ENCODE results near the gene ROBO2.

ROBO2 gene

DNA sequence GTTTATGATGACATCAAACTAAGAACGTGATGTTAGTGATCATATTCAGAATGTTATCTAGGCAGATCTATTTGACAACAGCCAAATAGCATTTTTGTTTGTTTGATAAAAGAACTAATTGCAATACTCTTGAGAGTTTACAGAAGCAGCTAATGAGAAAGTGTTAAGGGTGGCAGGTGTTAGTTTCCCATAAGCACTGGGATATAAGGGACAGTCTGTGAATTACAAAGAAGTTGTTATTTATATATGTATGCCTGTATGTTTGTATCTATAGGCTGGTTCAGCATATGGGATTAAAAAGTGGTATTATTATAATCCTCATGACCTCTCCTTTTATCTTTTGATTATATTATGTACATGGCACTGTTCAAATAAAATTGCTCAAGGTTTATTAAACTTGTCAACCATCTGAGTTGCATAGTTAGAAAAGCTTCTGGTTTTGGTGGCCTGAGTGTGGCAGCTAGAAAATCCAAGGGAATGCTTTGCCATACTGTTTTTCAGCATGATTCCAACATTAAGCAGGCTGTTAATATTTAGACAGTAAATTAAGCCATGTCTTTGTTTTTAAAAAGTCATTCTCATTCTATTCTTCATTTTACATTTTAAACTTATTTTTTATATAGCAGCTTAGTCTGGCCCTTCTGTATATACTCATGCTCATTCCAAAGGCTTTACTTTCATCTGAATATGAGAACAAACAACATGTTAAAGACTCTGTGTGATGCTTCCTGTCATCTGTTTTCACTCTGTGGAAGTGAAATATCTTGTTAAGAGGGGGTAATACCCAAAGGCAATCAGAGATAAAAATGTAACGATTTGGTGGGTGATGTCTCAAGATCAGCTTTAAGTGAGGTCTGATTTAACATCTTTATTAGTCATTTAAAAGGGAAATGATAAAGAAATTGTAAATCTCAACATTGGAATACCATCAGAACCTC lies 13.1 kb downstream of the ROBO2 start:
- no peak for DNase-seq

DNA sequence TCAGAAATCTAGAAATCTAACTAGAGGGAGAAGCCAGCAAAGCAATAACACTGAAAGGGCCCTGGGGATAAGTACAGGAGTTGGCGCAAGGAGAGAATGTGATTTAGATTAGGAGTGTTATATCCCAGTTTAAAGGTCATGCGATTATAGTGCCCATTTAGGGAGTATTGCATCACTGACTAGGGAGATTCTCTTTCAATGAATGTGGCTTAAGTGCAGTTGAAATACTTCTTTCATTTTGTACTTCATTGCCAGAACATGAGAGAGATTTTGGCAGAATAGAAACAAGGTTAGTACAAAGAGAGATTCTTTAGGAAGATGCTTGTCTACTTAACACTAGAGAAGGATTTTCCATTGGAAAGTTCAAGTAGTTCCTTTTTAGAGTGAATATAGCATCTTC lies 13.9 kb downstream of the ROBO2 start:
- no peak for DNase-seq

DNA sequence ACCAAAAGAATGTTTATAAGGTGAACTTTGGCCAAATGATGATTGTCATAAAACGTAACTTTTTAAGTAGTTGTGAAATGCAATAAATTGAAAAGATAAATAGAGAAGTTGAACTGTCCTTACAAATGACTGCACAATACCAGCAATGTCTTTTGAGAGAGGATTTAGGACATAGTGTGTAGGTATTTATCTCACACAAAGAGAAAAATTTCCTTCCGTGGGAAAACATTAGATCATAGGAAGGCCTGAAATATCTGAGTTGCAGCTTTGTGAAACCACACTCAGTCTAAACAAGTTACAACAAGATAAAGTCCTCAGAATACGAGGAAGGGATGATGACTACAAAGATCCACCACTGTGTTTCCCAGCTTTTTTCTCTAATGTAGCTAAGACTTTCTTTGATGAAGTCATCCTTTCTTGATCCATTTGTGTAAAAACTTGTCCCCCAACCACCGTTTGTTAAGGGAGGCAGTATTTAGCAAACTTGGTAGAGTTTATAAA lies 16.0 kb downstream of the ROBO2 start:
- DNase-seq: no peak

DNA sequence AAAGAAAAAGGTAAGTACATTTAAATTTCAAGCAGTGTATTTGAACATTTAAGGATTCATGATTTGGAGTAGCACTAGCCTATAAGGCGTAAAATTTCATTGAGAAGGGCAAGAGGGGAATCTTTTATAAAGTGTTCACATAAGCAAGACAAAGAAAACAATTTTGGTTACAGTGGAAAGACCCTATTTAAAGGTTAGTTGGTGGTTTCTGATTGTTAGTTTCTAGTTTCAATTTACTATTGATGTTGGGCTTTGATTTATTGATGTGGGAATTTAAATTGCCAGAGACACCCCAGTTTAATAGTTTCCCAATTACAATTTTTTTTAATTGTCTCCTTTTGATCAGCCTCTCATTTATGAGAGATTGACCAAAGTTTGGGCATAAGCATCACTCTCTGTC lies 19.5 kb downstream of the ROBO2 start:
- no peak for DNase-seq

DNA sequence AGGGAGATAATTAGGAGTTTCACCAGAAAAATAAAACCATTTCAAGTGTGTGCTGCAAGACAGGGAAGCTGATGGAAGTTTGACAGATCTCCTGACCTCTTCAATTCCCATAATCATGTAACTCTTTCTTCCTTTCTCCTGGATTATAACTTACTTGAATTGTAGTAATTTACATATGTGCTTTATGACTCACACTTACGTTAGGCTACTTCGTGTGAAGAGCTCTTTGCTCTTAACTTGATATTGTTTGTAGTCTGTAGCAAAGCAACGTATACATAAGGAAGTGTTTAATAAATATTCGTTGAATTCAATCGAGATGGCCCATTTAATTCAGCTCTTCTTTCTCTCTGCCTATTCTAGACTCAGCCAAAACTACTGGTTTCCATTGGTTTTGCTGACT lies 23.5 kb downstream of the ROBO2 start:
- DNase-seq: no peak

DNA sequence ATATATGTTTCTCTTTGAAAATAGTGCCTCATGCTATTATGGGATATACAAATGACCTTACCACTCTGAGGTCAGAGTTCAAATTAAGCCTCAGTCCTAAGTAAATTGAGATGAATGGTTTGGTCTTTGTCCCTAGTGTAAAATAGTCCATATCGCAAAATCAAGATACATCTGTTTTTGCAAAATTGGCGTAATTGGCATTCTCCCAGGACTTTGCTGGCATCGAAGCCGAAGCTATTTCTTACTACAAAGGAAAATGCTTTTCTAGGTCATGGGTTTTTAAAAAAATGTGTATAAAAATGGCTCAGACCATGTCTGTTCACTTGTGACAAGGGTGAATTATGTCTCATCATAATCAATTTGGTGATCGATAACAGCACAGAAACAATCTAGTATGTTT lies 25.9 kb downstream of the ROBO2 start:
- no peak for DNase-seq

DNA sequence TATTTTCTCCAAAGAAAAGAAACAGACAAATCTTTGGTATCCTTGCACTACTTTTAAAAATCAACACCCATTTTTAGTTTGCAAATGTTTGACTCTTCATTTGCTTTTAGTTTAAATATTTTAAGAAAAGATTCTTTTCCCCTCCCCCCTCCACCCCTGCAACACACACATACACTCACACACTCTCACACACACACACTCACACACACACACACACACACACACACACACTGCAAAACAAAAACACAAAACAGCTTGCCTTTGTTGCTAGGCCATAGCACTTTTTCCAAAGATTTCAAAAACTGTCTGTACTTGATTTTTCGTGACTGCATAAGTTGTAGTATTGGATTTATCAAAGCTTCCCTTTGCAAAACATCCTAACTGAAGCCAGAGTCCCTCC lies 26.9 kb downstream of the ROBO2 start:
- no peak for DNase-seq

DNA sequence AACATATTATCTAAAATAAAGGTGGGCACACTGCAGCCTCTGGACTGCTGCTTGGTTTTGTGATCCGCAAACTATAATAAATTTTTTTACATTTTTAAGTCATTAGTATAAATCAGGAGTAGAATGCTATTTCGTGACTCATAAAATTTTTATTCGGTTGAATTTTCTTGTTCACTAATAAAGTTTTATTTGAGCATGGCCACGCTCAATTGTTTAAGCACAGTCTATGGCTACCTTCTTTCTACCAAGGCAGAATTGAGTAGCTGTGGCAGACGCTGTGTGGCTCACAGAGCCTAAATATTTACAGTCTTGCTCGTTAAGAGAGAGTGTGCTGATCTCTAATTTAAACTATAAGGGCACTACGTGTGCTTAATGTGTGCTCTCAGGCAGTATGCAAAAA lies 28.9 kb downstream of the ROBO2 start:
- DNase-seq: no peak

DNA sequence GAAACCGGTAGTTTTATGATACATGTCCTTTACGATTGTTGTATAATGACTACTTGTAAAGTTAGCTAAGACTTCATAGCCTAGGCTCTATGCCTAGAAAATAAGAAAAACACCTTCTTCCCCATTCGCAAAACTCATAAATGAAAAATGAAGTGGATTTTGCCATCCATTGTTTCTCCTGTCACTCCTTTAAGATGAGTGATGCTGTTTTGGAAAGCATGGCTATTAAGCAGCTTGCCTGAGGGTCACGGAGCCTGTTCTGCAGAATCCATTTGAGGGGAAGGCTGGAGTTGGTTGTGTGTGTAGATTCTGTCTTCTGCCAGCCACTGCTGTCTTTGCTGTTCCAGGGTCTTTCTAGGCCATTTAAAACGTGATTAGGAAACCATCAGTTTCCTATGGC lies 31.5 kb downstream of the ROBO2 start:
- DNase-seq: no peak

DNA sequence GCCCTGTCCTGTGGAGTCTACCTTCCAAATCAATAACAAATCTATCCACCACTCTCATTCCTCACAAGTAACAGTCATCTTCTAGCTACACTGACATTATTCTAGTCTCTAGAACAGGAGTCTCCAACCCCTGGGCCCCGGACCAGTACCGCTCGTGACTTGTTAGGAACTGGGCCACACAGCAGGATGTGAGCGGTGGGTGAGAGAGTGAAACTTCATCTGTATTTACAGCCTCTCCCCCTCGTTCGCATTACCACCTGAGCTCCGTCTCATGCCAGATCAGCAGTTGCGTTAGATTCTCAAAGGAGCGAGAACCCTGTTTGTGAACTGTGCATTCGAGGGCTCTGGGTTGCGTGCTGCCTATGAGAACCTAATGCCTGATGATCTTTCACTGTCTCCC lies 31.9 kb downstream of the ROBO2 start:
- no peak for DNase-seq

DNA sequence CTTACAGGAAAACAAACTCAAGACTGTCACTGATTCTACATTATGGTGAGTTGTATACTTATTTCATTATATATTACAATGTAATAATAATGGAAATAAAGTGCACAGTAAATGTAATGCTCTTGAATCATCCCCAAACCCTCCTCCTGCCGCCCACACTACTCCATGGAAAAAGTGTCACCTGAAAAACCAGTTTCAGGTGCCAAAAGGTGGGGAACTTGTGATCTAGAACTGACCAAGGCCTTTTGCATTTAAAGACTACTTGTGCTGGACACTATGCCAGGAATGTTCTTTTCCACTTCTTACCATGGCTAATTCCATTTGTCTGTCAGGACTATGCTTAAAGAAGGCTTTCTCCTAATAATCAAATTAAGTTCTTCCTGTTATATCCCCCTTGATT lies 32.3 kb downstream of the ROBO2 start:
- DNase-seq: no peak

DNA sequence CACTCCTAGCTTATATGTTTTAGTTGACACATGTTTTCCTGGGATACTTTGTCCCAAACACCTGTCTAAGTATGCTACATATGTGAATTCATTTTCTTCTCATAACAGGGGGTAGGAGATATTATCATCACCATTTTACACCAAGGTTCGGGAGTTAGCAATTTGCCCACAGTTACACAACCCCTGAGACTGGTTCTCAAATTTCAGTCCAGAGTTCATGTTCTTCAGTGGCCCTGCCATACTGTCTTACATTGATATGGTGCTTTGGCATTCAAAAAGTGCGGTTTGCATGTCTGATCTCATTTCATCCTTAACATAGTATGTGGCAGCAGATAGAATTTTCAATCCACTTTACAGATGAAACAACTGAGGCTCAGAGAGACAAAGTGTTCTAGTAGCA lies 38.4 kb downstream of the ROBO2 start:
- DNase-seq: no peak

DNA sequence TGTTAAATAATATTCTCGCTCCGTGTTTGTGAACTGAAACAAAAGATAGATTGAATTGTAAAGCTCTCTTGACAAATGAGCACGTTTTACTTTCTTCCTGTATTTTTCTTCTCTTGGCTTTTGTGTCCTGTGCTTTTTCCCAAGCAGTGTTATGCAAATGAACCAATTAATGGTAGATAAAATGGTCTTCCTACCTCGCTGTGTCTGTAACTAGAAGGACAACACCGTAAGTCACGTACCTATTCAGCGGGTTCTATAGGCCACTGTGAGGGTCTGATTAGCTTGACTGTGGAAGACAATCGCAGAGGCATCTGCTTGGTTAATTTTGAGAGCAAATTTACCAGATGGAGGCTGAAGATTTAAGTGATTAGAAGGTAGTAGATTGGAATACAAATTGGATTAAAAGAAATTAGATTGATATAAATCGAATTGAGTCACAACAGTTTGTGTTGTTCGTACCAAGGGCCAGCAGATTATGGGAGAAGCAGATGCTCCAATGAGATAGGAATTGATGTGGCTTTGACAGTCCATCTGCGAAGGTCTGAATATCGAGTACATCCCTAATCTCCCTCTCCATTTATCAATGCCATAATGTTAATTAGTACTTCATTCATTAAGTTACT lies 40.2 kb downstream of the ROBO2 start:
- no peak for DNase-seq

DNA sequence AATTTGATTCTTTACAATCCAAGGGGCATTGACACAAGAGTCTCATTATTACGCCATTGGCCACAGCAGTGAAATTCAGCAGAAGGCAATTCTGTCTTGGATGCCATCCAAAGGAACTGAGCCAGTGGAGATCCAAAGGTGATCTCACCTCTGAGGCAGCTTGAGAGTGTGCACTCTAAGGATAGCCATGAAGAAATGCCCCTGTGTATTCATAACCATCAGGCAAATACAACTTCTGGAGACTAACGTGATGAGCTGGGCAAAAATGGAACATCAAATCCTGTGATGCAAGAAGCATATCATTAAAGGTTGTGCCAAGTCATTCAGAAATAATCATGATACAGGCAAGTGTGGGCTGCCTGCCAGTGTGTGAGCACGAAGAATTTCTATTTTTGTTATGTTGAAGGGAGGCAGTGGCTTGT lies 41.4 kb downstream of the ROBO2 start:
- DNase-seq: no peak

DNA sequence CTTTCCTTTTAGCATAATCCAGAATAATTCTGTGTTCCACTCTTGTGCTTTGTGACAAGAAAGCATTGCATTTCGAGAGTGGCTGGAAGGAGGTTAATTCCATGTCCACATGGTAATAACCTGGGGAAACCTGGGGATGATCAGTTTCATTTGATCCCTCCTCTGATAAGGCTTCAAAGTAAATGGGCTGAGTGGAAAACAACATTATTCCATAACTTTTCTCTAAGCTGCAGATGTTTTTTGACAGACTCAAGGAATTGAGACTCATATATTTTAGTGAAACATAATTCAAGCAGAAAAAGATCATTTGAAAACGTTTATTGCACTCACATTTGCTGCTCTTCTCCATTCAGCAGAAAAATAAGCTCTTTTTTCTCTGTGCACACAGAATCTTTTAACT lies 44.6 kb downstream of the ROBO2 start:
- no peak for DNase-seq

DNA sequence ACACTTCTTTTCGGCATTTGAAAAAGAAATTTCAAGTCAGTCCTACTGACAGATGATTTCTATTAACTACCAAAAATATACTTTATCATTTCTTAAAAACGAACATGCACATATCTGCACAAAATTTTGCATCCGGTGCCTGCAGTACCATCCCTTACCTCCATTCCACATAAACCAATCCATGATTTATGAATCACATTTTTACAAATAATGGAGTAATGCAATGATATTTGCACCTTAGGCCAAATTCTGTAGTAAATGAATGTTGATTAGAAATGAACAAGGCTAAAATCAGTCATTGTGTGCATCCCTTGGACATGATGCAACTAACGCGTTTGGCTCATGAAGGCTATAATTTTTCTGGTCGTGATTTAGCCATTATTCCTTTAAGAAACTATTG lies 46.5 kb downstream of the ROBO2 start:
- DNase-seq: no peak

DNA sequence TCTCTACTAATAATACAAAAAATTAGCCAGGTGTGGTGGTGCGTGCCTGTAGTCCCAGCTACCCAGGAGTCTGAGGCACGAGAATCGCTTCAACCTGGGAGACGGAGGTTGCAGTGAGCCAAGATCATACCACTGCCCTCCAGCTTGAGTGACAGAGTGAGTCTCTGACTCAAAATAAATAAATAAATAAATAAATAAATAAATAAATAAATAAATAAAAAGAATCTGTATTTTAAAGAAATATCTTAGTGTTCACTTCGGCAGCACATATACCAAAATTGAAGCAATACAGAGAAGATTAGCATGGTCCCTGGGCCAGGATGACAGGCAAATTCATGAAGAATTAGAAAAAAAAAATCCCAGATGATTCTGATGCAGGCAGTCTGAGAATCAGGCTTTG lies 51.9 kb downstream of the ROBO2 start:
- DNase-seq: no peak

DNA sequence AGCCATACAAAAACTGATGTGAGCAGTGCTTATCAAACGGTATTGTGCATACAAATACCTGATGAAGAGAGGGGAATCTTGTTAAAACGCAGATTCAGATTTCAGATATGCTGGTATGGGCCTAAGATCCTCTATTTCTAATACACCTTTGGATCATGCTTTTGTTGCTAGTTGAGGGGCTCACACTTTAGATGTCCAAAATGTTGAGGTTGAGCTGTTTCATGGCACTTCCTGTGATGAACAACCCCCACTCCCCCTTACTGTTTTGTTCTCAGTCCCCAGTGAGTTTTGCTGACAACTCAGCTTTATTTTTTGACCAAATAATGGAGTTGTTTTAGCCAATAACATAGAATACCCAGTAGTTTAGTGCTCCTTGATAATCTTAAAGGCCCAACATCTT lies 53.2 kb downstream of the ROBO2 start:
- DNase-seq: no peak

DNA sequence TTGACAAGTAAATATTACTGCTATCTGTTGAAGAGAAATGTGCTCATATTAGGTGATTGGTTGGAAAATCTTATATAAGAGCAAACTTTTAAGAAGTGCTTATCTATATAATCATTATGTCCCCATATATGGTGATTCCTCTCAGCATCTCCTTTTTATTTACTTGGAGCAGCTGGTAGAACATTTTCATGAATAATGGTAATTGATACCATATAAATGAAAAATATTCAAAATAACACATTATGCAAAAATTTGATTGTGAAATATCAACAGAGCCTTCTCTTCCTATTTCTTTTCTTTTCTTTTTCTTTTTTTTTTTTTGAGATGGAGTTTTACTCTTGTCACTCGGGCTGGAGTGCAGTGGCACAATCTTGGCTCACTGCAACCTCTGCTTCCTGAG lies 56.2 kb downstream of the ROBO2 start:
- no peak for DNase-seq

DNA sequence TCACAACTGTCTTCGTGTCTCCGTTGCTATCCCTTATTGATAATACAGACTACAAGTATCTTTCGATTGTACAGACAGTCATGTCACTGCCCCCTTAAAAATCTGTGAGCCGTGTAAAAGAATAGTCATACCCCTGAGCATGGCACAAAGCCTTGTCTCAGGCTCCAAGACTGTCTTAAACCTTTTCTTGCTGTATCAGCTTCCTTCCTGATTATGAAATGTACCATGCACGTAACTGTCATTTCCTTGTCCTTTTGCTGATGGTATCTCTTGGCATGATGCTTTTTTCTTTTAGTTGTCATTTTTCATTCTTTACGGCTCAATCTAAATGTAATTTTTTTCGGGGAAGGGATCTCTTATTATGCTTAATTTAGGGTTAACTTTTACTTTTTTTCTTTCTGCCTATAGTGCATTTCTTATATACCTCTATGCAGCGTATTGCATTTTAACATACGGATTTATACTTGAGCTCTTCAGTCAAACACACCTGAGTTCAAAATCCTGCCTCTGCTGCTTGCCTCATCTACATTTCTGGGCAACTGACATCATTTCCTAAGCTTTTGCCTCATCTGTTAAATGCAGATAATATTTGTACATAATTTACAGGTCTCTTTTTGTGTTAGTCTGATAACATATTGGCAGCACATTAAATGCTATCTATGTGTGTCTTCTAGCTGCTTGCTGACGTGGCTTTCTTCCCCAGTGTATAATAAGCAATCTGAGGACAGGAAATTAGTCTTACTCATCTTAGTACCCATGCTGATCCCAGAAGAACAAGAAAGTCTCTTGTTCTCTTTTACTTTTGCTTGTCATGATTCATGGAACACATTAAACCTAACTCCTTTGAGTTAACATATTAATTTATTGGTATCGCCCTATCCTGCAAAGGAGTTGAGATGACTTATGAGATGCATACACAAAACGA lies 57.3 kb downstream of the ROBO2 start:
- no peak for DNase-seq

DNA sequence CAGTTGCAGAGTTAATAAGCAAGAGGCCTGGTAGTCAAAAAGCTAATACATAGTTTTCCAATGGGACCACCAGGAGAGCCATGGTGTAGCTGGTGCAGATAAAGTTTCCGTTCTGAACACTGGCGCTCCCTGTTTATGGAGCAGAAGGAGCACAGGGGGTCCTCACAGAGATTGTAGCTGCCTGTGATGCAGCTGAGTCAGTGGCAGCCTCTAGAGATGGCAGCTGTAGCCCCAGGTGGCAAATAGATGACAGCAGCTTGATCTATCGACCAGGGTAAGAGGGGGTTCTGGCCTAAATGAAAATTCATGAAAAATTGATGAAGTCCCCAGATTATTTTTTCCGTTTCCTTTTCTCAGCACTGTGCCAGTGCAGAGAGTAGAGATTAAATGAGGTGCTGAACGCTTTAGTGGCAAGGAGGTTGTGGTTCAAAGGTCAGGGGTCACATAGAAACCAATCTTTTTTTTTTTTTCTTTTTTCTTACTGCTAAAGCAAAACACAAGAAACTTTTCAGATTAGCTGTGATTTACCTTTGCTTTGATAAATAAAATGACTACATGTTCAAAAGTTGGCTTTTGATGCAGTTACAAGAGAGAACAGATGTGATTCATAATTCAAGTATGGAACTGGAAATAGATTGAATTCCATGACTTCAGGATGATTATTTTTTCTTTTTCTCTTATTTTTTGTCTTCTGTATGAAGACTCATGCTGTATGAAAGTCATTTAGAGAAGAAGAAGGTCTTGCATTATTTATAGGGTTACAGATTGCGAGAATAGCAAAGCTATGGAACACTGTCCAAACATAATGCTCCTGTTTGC lies 63.3 kb downstream of the ROBO2 start:
- no peak for DNase-seq

DNA sequence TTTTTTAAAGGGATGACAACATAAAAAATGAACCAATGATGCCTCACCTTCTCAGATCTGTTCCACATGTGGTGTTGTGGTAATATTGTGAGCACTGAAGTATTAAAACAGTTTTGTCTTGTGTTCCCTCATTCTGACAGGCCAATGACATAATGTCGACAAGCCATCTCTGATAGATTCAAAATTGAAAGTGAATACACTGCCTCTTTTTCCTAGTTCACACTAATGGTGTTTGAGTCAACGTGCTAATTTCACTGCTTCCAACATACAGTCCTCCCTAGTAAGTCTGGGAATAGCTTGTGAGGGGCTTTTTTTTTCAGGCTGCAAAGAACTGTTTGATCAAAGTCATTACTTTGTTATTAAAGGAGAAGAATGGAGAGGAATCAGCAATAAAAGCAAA lies 82.8 kb downstream of the ROBO2 start:
- no peak for DNase-seq
